GM08714 (cell line): ENCODE measurements around the gene ALG3.

ENCODE experiments used
- H3K4me3 ChIP-seq: fragments of 200-500 bp; sonication (Bioruptor generic); 2 replicates; pipeline ENCODE4 v1.5.1; 2014; ENCODE audit warnings: mild to moderate bottlenecking, low read length, inconsistent platforms
- ZNF274 ChIP-seq: IDR thresholded peaks from 2 replicates; pipeline ENCODE4 v1.6.1; 2012; ENCODE audit warnings: mild to moderate bottlenecking, low read depth, low read length

ALG3 gene

GRCh38 chr3:184262764-184263179 is 14.0 kb upstream of the ALG3 start:
- no peak for TF ChIP-seq ZNF274

GRCh38 chr3:184261854-184262763 is 13.3 kb upstream of the ALG3 start:
- H3K4me3 ChIP-seq, result peak overlapping the region; percentile 49; the same call in 1 of the 2 replicates
- no peak for TF ChIP-seq ZNF274

More at GRCh38 chr3:184262764-184263179, 14.0 kb upstream of the ALG3 start:
- no peak overlapping the region for H3K4me3 ChIP-seq

- no peak for TF ChIP-seq ZNF274
- H3K4me3 ChIP-seq, result peak within 1 kb of the TSS; percentile 49; the same call in 1 of the 2 replicates
Observed at GRCh38 chr3:184261270-184261853, 12.6 kb upstream of the ALG3 start, which contains the start of gene CAMK2N2. Gene CAMK2N2 (minus strand): TSS chr3:184261553. CDS start chr3:184261285, 268 bp downstream.

GRCh38 chr3:184260724-184261269 is 12.0 kb upstream of the ALG3 start:
- peak overlapping the region; percentile 16; the same call in 1 of the 2 replicates for H3K4me3 ChIP-seq

GRCh38 chr3:184259878-184260723 is 11.3 kb upstream of the ALG3 start:
- no peak overlapping the region for H3K4me3 ChIP-seq
- no peak for TF ChIP-seq ZNF274

More at GRCh38 chr3:184260724-184261269, 12.0 kb upstream of the ALG3 start:
- no peak for TF ChIP-seq ZNF274

- no peak overlapping the region for H3K4me3 ChIP-seq
- TF ChIP-seq ZNF274, result no peak
Observed at GRCh38 chr3:184259396-184259877, 10.7 kb upstream of the ALG3 start.

GRCh38 chr3:184258926-184259325 is 10.2 kb upstream of the ALG3 start:
- no peak for TF ChIP-seq ZNF274

GRCh38 chr3:184257083-184257915 is 8.5 kb upstream of the ALG3 start:
- no peak overlapping the region for H3K4me3 ChIP-seq
- TF ChIP-seq ZNF274, result no peak

More at GRCh38 chr3:184258926-184259325, 10.2 kb upstream of the ALG3 start:
- H3K4me3 ChIP-seq, result no peak overlapping the region

- no peak overlapping the region for H3K4me3 ChIP-seq
- TF ChIP-seq ZNF274, result no peak
Observed at GRCh38 chr3:184255291-184256039, 6.7 kb upstream of the ALG3 start.

GRCh38 chr3:184250167-184250828 is 1.5 kb upstream of the ALG3 start:
- H3K4me3 ChIP-seq, result peak overlapping the region; percentile 98
- no peak for TF ChIP-seq ZNF274

GRCh38 chr3:184249412-184250166 is 827 bp upstream of the ALG3 start, which contains the start of gene EEF1AKMT4:
Gene EEF1AKMT4 (plus strand): TSS chr3:184249672. CDS start chr3:184249695, 23 bp downstream.
- no peak for TF ChIP-seq ZNF274
- H3K4me3 ChIP-seq, result peak within 1 kb of the TSS; percentile 98

GRCh38 chr3:184242297-184242685 is 6.5 kb downstream of the ALG3 start:
- TF ChIP-seq ZNF274, result no peak
- no peak overlapping the region for H3K4me3 ChIP-seq
